ENCODE measurements around the gene OR1L6.

Gene OR1L6

GRCh38 chr9:122723690-122724089 lies 18.4 kb upstream of the OR1L6 start, which contains the start of gene OR1L4:
TSS of gene OR1L4 (plus strand) at chr9:122723990. CDS start at chr9:122723990, 0 bp downstream.
- Histone ChIP-seq H3K36me3 (ENCODE audit: insufficient read depth, low read length) (no peaks in the 10 kb centered on the region), H3K27me3 (ENCODE audit: insufficient read depth, low read length, poor library complexity) (no peaks in the 10 kb centered on the region), H3K4me3 (ENCODE audit: low read depth in 1 of 2, low read length in 2 of 2) (no peak within 1 kb of the TSS), H2AFZ (ENCODE audit: low read depth, low read length) (no peak within 1 kb of the TSS), H3K9me3 (ENCODE audit: insufficient read depth, low read length, severe bottlenecking) (peaks cover 4% of the 10 kb centered on the region), H3K79me2 (ENCODE audit: insufficient read depth, low read length) (no peaks in the 10 kb centered on the region), H3K27ac (ENCODE audit: low read length) (no peak within 1 kb of the TSS), H3K4me1 (ENCODE audit: insufficient read depth, low read length) (no peaks in the 10 kb centered on the region), H3K9ac (ENCODE audit: low read depth, low read length) (no peak within 1 kb of the TSS), H3K4me2 (ENCODE audit: insufficient read depth, low read length) (no peak within 1 kb of the TSS), H4K20me1 (ENCODE audit: insufficient read depth, low read length) (no peaks in the 10 kb centered on the region)
- ATAC-seq (ENCODE audit: insufficient read depth, low read depth), result no peak
- TF ChIP-seq EZH2 (IDR thresholded peaks at IDR 0.05; ENCODE audit: borderline replicate concordance, low read depth, low read length, severe bottlenecking), result no peak
- no peak for TF ChIP-seq CTCF (IDR thresholded peaks at IDR 0.05; ENCODE audit: borderline replicate concordance, extremely low read depth, low read length, poor library complexity, severe bottlenecking)
- no peak for DNase-seq

GRCh38 chr9:122754825-122755224 lies 12.7 kb downstream of the OR1L6 start:
- no peaks in the 10 kb centered on the region for H3K79me2 ChIP-seq (ENCODE audit: insufficient read depth, low read length)
- no peaks in the 10 kb centered on the region for H4K20me1 ChIP-seq (ENCODE audit: insufficient read depth, low read length)
- DNase-seq, result no peak
- H3K9me3 ChIP-seq (ENCODE audit: insufficient read depth, low read length, severe bottlenecking), result no peaks in the 10 kb centered on the region
- H3K4me1 ChIP-seq (ENCODE audit: insufficient read depth, low read length), result no peaks in the 10 kb centered on the region
- H3K27ac ChIP-seq (ENCODE audit: low read length), result no peak overlapping the region
- TF ChIP-seq CTCF (IDR thresholded peaks at IDR 0.05; ENCODE audit: borderline replicate concordance, extremely low read depth, low read length, poor library complexity, severe bottlenecking), result no peak
- TF ChIP-seq EZH2 (IDR thresholded peaks at IDR 0.05; ENCODE audit: borderline replicate concordance, low read depth, low read length, severe bottlenecking), result no peak
- H2AFZ ChIP-seq (ENCODE audit: low read depth, low read length), result no peak overlapping the region
- no peaks in the 10 kb centered on the region for H3K36me3 ChIP-seq (ENCODE audit: insufficient read depth, low read length)
- no peak overlapping the region for H3K4me3 ChIP-seq (ENCODE audit: low read depth in 1 of 2, low read length in 2 of 2)
- no peak for ATAC-seq (ENCODE audit: insufficient read depth, low read depth)
- H3K4me2 ChIP-seq (ENCODE audit: insufficient read depth, low read length), result no peak overlapping the region
- no peaks in the 10 kb centered on the region for H3K27me3 ChIP-seq (ENCODE audit: insufficient read depth, low read length, poor library complexity)
- no peak overlapping the region for H3K9ac ChIP-seq (ENCODE audit: low read depth, low read length)

GRCh38 chr9:122767817-122768216 lies 25.7 kb downstream of the OR1L6 start:
- ATAC-seq (ENCODE audit: insufficient read depth, low read depth) (no peak), DNase-seq (no peak)
- no peak for TF ChIP-seq CTCF (IDR thresholded peaks at IDR 0.05; ENCODE audit: borderline replicate concordance, extremely low read depth, low read length, poor library complexity, severe bottlenecking)
- TF ChIP-seq EZH2 (IDR thresholded peaks at IDR 0.05; ENCODE audit: borderline replicate concordance, low read depth, low read length, severe bottlenecking), result no peak
- no peak overlapping the region for H3K27ac ChIP-seq (ENCODE audit: low read length)
- H3K4me1 ChIP-seq (ENCODE audit: insufficient read depth, low read length), result no peaks in the 10 kb centered on the region
- no peaks in the 10 kb centered on the region for H3K9me3 ChIP-seq (ENCODE audit: insufficient read depth, low read length, severe bottlenecking)
- H2AFZ ChIP-seq (ENCODE audit: low read depth, low read length), result no peak overlapping the region
- no peak overlapping the region for H3K4me3 ChIP-seq (ENCODE audit: low read depth in 1 of 2, low read length in 2 of 2)
- H4K20me1 ChIP-seq (ENCODE audit: insufficient read depth, low read length), result no peaks in the 10 kb centered on the region
- H3K79me2 ChIP-seq (ENCODE audit: insufficient read depth, low read length), result no peaks in the 10 kb centered on the region
- no peak overlapping the region for H3K9ac ChIP-seq (ENCODE audit: low read depth, low read length)
- no peaks in the 10 kb centered on the region for H3K27me3 ChIP-seq (ENCODE audit: insufficient read depth, low read length, poor library complexity)
- H3K36me3 ChIP-seq (ENCODE audit: insufficient read depth, low read length), result no peaks in the 10 kb centered on the region
- H3K4me2 ChIP-seq (ENCODE audit: insufficient read depth, low read length), result no peak overlapping the region

GRCh38 chr9:122777052-122777451 lies 34.9 kb downstream of the OR1L6 start:
- Histone ChIP-seq H3K27me3 (ENCODE audit: insufficient read depth, low read length, poor library complexity) (peaks cover 7% of the 10 kb centered on the region), H3K9me3 (ENCODE audit: insufficient read depth, low read length, severe bottlenecking) (no peaks in the 10 kb centered on the region), H3K79me2 (ENCODE audit: insufficient read depth, low read length) (no peaks in the 10 kb centered on the region), H3K4me3 (ENCODE audit: low read depth in 1 of 2, low read length in 2 of 2) (no peak overlapping the region), H3K36me3 (ENCODE audit: insufficient read depth, low read length) (no peaks in the 10 kb centered on the region), H3K9ac (ENCODE audit: low read depth, low read length) (no peak overlapping the region), H3K4me2 (ENCODE audit: insufficient read depth, low read length) (no peak overlapping the region), H2AFZ (ENCODE audit: low read depth, low read length) (no peak overlapping the region), H3K27ac (ENCODE audit: low read length) (no peak overlapping the region), H3K4me1 (ENCODE audit: insufficient read depth, low read length) (no peaks in the 10 kb centered on the region), H4K20me1 (ENCODE audit: insufficient read depth, low read length) (no peaks in the 10 kb centered on the region)
- TF ChIP-seq CTCF (IDR thresholded peaks at IDR 0.05; ENCODE audit: borderline replicate concordance, extremely low read depth, low read length, poor library complexity, severe bottlenecking) (no peak), EZH2 (IDR thresholded peaks at IDR 0.05; ENCODE audit: borderline replicate concordance, low read depth, low read length, severe bottlenecking) (no peak)
- DNase-seq, result no peak
- no peak for ATAC-seq (ENCODE audit: insufficient read depth, low read depth)
